KG1 (cell line): ENCODE measurements around the gene SOCS3.

Source experiments
- DNase-seq: peaks from one replicate; lab custom pipeline; 2025; lab: John Stamatoyannopoulos, UW

Gene SOCS3

GRCh38 chr17:78307887-78308638 is 51.8 kb downstream of the SOCS3 start:
- DNase-seq, result no peak

- no peak for DNase-seq
Observed at GRCh38 chr17:78306913-78307312, 53.0 kb downstream of the SOCS3 start.
